D721Med (cell line): ENCODE results near the gene DMRT2.

ENCODE experiments used
- DNase-seq: peaks from one replicate; pipeline ENCODE4 v3.0.0; 2011; ENCODE audit warnings: low spot score; ENCODE audit not compliant: insufficient read length
- FAIRE-seq: peaks from 2 replicates; lab custom pipeline; 2011; peaks lifted over from hg19 to GRCh38; lab: Jason Lieb, UNC
- CTCF ChIP-seq: IDR thresholded peaks from 2 replicates; pipeline ENCODE4 v1.5.1; 2012; ENCODE audit warnings: mild to moderate bottlenecking, control low read depth; ENCODE audit not compliant: insufficient read depth; ENCODE audit errors: missing control alignments

Gene DMRT2

GRCh38 chr9:1046639-1047572, 3.3 kb upstream of the DMRT2 start:
- no peak for FAIRE-seq
- DNase-seq: no peak
- no peak for TF ChIP-seq CTCF

DNA sequence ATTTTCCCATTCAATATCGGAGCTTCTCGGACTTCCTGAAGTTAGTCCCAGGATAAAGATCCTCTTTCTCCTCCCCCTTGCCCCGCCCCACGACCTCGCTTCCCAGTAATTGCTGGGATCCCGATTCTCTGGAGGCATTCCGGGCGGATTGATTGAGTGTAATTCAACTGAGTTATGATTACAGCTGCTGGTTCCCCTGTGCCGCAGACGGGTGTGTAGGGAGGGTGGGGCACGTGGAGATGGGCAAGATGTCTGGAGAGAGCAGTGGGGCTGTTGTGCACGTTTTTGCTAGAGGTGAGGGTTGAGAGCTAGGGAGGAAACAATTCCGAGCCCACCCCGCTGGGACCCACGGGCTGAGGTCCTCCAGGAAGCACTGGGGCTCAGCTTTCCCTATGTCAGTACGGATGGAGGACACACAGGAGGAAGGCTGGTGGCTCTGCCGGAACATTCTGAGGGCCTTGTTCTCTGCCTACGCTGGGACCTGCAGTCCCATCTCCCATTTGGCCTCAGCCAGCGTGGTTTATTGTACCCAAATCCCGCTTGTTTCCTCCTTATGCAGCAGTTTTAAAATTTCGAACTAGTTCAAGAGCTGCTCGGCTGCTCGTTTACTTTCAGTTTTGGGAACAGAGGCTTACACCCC, 2.4 kb upstream of the DMRT2 start:
- no peak for DNase-seq
- no peak for FAIRE-seq
- no peak for TF ChIP-seq CTCF

DNA sequence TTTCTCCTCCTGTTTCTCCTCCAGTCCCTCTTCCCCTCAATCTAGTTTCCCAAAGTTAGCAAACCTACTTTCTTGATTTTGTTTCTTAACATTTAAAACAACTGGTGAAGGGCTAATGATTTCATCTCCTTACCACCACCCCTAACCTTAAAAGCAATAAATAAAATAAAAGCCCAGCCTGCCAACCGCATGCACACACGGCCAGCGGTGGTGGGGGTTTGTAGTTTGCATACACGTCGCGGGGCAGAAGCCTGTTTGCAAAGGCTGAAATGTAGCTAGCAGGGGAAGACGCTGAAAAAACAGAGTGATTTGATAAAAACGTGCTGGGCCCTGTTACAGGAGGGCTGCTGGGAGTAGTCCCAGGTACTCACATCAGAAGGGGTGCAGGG, 1.9 kb upstream of the DMRT2 start:
- DNase-seq (no peak), FAIRE-seq (no peak)
- no peak for TF ChIP-seq CTCF

GRCh38 chr9:1048811-1049210, 1.3 kb upstream of the DMRT2 start:
- FAIRE-seq: no peak
- no peak for DNase-seq
- TF ChIP-seq CTCF: no peak

- no peak for TF ChIP-seq CTCF
- peak; percentile 60 for FAIRE-seq
- no peak for DNase-seq
Observed at GRCh38 chr9:1049641-1050040, 516 bp upstream of the DMRT2 start.

DNA sequence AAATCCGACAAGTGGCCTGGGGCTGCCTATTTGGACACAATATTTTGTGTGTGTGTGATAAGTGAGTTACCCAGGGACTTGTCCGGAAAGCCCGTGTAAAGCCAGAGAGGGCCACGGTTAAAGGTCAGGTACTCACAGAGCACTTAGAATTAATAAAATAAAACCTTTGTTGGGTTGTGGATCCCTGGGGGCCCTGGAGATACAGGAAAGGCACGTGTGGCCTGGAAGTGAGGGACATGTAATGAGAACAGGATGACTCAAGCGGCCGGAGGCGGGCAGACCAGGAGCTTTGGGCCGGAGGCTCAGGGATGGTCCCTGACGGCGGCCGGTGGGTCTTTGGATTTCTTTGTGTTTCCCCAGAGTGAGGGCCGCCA, 1.0 kb downstream of the DMRT2 start:
- no peak for TF ChIP-seq CTCF
- FAIRE-seq (no peak), DNase-seq (no peak)
